Measurements from ENCODE around the gene ANKRD63. TPM values are rescaled to one million over a fixed set of nuclear protein-coding genes. Genes with fewer than 3 reads are reported as not detected.
A peak's percentile ranks its signal among the peaks of the same experiment; 100 is the strongest.

ANKRD63 gene
- total and polyA plus RNA-seq, 2 of the 13 experiments (the other 11 are each of a cell fraction or from before 2014, with no cell fraction given), result not detected

- TF ChIP-seq, protein P1, sequence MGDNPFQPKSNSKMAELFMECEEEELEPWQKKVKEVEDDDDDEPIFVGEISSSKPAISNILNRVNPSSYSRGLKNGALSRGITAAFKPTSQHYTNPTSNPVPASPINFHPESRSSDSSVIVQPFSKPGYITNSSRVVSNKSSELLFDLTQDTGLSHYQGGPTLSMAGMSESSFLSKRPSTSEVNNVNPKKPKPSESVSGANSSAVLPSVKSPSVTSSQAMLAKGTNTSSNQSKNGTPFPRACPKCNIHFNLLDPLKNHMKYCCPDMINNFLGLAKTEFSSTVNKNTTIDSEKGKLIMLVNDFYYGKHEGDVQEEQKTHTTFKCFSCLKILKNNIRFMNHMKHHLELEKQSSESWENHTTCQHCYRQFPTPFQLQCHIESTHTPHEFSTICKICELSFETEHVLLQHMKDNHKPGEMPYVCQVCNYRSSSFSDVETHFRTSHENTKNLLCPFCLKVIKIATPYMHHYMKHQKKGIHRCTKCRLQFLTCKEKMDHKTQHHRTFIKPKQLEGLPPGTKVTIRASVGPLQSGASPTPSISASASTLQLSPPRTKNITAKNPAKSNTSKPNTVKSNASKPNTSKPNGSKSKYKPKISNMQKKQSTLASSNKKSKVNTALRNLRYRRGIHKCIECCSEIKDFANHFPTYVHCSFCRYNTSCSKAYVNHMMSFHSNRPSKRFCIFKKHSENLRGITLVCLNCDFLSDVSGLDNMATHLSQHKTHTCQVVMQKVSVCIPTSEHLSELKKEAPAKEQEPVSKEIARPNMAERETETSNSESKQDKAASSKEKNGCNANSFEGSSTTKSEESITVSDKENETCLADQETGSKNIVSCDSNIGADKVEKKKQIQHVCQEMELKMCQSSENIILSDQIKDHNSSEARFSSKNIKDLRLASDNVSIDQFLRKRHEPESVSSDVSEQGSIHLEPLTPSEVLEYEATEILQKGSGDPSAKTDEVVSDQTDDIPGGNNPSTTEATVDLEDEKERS (CRISPR knock-in tag; IDR thresholded peaks at IDR 0.05), result no peak
- TF ChIP-seq ZNF572 (CRISPR knock-in tag; IDR thresholded peaks at IDR 0.05), result no peak
- no peak for TF ChIP-seq CREBL2 (CRISPR knock-in tag; IDR thresholded peaks at IDR 0.05; ENCODE audit: borderline replicate concordance)
- no peak for TF ChIP-seq KDM1A (CRISPR knock-in tag; IDR thresholded peaks at IDR 0.05)
- no peak for TF ChIP-seq MXI1 (IDR thresholded peaks at IDR 0.05; ENCODE audit: borderline replicate concordance, low read depth, low read length)
- no peak for TF ChIP-seq KAT8 (CRISPR knock-in tag; IDR thresholded peaks at IDR 0.05)
- 0 out of 2 replicates have a peak, but pooled peaks have one; percentile 62 for TF ChIP-seq NFAT5 (CRISPR knock-in tag; IDR thresholded peaks at IDR 0.05)
- 0 out of 2 replicates have a peak, but pooled peaks have one; percentile 11 for TF ChIP-seq FOSL2 (CRISPR knock-in tag; IDR thresholded peaks at IDR 0.05)
- peak; percentile 62 to 66; a peak in 2 of 4 replicates for TF ChIP-seq HMGXB4 (CRISPR knock-in tag; IDR thresholded peaks at IDR 0.05; ENCODE audit: borderline replicate concordance in 1 of 2, low read depth in 1 of 2)
- no peak for TF ChIP-seq PRDM10 (CRISPR knock-in tag; IDR thresholded peaks at IDR 0.05; ENCODE audit: low read depth)
- no peak for TF ChIP-seq ZFP62 (CRISPR knock-in tag; IDR thresholded peaks at IDR 0.05)
- no peak for TF ChIP-seq ATF5 (CRISPR knock-in tag; IDR thresholded peaks at IDR 0.05; ENCODE audit: low read depth)
- TF ChIP-seq ZNF367 (CRISPR knock-in tag; IDR thresholded peaks at IDR 0.05; ENCODE audit: borderline replicate concordance), result no peak
Measured at GRCh38 chr15:40279437-40280141, 3.3 kb downstream of the ANKRD63 start (continued).
